WTC11 (cell line): ENCODE data around the gene KRT16.

Experiments
- CBFB ChIP-seq: sonication (generic); formaldehyde crosslinking; IDR thresholded peaks from 2 replicates; pipeline ENCODE4 v1.8.1; 2022; ENCODE audit warnings: mild to moderate bottlenecking, low read depth, missing genetic modification reagents
- ESRRA ChIP-seq: sonication (generic); formaldehyde crosslinking; IDR thresholded peaks from 2 replicates; pipeline ENCODE4 v1.8.1; 2022; ENCODE audit warnings: mild to moderate bottlenecking, missing genetic modification reagents, borderline replicate concordance
- TP53 ChIP-seq: sonication (generic); formaldehyde crosslinking; IDR thresholded peaks from 2 replicates; pipeline ENCODE4 v1.8.1; 2023; ENCODE audit warnings: mild to moderate bottlenecking, missing genetic modification reagents
- ZNF232 ChIP-seq: sonication (generic); formaldehyde crosslinking; IDR thresholded peaks from 2 replicates; pipeline ENCODE4 v1.8.0; 2022; ENCODE audit warnings: mild to moderate bottlenecking, missing genetic modification reagents
- ZNF671 ChIP-seq: fragments of 250-450 bp; sonication (Bioruptor Pico); IDR thresholded peaks from 2 replicates; pipeline ENCODE4 v1.8.0; 2021; ENCODE audit warnings: mild to moderate bottlenecking
- TF ChIP-seq, protein P1 (sequence below): sonication (generic); formaldehyde crosslinking; IDR thresholded peaks from 2 replicates; pipeline ENCODE4 v1.8.1; 2023; ENCODE audit warnings: mild to moderate bottlenecking, missing genetic modification reagents, moderate library complexity
- TF ChIP-seq, protein P2 (sequence below): sonication (generic); formaldehyde crosslinking; IDR thresholded peaks from 2 replicates; pipeline ENCODE4 v1.8.1; 2022; ENCODE audit warnings: low read depth, missing genetic modification reagents, borderline replicate concordance
- TF ChIP-seq, protein P3 (sequence below): fragments of 200-600 bp; IDR thresholded peaks from 2 replicates; pipeline ENCODE4 v1.8.0; 2022; ENCODE audit warnings: antibody characterized with exemption
- TF ChIP-seq, protein P4 (sequence below): sonication (generic); formaldehyde crosslinking; IDR thresholded peaks from 2 replicates; pipeline ENCODE4 v1.8.1; 2022; ENCODE audit warnings: mild to moderate bottlenecking, missing genetic modification reagents, moderate library complexity, borderline replicate concordance
- TF ChIP-seq, protein P5 (sequence below): sonication (generic); formaldehyde crosslinking; IDR thresholded peaks from 2 replicates; pipeline ENCODE4 v1.8.1; 2023; ENCODE audit warnings: mild to moderate bottlenecking, missing genetic modification reagents, borderline replicate concordance
- TF ChIP-seq, protein P6 (sequence below): fragments of 250-450 bp; sonication (Bioruptor Pico); IDR thresholded peaks from 2 replicates; pipeline ENCODE4 v2.1.2; 2022; ENCODE audit warnings: mild to moderate bottlenecking, moderate library complexity
- TF ChIP-seq, protein P7 (sequence below): sonication (generic); formaldehyde crosslinking; conservative IDR thresholded peaks from 2 replicates; pipeline ENCODE4 v1.8.1; 2022; ENCODE audit warnings: mild to moderate bottlenecking, missing genetic modification reagents

DNA sequence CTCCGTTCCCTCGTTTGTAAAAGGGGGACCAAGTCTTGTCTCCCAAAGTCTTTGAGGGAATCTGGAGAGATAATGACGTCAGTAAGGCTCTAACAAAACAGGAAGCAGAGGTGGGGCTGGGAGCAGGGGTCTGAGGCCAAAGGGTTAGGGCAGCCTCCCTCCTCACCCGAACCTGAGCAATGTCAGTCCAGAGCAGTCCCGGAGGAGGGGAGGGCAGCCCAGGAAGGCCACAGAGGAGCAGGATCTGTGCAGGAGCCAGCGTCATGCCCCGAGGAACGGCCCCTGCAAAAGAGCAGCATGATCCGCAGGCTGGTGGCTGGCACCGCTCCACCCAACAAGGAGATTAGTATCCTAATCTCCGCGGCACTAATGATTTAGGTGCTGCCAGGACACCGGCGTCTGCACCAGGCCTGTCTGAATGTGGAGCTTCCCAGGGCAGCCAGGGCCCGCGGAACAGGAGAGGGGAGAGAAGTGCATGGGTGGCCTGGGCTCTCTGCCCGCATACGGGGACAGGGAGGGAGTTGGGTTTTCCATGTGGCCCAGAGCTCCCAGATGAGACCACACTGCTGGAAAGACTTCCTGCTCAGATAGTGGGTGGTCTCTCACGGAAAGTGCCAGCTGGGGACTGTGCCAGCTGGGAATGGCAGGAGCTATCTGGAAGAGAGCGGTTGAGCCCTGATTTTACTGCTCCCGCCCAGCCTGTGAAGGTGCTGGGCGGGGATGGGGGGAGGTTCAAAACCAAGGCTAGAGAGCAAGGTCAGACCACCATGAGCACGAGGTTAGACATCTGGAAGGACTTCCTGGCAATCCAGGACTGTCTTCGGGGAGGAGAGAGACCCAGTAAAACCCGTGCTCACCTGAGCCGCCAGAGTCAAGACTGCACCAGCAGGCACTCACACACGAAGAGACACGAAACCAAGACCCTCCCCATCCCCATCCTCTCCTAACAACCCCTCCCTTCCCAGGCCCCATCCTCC, 22.8 kb upstream of the KRT16 start:
- TF ChIP-seq, protein P1, sequence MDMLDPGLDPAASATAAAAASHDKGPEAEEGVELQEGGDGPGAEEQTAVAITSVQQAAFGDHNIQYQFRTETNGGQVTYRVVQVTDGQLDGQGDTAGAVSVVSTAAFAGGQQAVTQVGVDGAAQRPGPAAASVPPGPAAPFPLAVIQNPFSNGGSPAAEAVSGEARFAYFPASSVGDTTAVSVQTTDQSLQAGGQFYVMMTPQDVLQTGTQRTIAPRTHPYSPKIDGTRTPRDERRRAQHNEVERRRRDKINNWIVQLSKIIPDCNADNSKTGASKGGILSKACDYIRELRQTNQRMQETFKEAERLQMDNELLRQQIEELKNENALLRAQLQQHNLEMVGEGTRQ (CRISPR knock-in tag): no peak
- no peak for TF ChIP-seq ESRRA (CRISPR knock-in tag)
- TF ChIP-seq, protein P2, sequence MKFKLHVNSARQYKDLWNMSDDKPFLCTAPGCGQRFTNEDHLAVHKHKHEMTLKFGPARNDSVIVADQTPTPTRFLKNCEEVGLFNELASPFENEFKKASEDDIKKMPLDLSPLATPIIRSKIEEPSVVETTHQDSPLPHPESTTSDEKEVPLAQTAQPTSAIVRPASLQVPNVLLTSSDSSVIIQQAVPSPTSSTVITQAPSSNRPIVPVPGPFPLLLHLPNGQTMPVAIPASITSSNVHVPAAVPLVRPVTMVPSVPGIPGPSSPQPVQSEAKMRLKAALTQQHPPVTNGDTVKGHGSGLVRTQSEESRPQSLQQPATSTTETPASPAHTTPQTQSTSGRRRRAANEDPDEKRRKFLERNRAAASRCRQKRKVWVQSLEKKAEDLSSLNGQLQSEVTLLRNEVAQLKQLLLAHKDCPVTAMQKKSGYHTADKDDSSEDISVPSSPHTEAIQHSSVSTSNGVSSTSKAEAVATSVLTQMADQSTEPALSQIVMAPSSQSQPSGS (CRISPR knock-in tag): no peak
- TF ChIP-seq, protein P3, sequence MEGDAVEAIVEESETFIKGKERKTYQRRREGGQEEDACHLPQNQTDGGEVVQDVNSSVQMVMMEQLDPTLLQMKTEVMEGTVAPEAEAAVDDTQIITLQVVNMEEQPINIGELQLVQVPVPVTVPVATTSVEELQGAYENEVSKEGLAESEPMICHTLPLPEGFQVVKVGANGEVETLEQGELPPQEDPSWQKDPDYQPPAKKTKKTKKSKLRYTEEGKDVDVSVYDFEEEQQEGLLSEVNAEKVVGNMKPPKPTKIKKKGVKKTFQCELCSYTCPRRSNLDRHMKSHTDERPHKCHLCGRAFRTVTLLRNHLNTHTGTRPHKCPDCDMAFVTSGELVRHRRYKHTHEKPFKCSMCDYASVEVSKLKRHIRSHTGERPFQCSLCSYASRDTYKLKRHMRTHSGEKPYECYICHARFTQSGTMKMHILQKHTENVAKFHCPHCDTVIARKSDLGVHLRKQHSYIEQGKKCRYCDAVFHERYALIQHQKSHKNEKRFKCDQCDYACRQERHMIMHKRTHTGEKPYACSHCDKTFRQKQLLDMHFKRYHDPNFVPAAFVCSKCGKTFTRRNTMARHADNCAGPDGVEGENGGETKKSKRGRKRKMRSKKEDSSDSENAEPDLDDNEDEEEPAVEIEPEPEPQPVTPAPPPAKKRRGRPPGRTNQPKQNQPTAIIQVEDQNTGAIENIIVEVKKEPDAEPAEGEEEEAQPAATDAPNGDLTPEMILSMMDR: no peak
- TF ChIP-seq ZNF232 (CRISPR knock-in tag): no peak
- TF ChIP-seq, protein P4, sequence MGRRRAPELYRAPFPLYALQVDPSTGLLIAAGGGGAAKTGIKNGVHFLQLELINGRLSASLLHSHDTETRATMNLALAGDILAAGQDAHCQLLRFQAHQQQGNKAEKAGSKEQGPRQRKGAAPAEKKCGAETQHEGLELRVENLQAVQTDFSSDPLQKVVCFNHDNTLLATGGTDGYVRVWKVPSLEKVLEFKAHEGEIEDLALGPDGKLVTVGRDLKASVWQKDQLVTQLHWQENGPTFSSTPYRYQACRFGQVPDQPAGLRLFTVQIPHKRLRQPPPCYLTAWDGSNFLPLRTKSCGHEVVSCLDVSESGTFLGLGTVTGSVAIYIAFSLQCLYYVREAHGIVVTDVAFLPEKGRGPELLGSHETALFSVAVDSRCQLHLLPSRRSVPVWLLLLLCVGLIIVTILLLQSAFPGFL: no peak
- TF ChIP-seq, protein P5, sequence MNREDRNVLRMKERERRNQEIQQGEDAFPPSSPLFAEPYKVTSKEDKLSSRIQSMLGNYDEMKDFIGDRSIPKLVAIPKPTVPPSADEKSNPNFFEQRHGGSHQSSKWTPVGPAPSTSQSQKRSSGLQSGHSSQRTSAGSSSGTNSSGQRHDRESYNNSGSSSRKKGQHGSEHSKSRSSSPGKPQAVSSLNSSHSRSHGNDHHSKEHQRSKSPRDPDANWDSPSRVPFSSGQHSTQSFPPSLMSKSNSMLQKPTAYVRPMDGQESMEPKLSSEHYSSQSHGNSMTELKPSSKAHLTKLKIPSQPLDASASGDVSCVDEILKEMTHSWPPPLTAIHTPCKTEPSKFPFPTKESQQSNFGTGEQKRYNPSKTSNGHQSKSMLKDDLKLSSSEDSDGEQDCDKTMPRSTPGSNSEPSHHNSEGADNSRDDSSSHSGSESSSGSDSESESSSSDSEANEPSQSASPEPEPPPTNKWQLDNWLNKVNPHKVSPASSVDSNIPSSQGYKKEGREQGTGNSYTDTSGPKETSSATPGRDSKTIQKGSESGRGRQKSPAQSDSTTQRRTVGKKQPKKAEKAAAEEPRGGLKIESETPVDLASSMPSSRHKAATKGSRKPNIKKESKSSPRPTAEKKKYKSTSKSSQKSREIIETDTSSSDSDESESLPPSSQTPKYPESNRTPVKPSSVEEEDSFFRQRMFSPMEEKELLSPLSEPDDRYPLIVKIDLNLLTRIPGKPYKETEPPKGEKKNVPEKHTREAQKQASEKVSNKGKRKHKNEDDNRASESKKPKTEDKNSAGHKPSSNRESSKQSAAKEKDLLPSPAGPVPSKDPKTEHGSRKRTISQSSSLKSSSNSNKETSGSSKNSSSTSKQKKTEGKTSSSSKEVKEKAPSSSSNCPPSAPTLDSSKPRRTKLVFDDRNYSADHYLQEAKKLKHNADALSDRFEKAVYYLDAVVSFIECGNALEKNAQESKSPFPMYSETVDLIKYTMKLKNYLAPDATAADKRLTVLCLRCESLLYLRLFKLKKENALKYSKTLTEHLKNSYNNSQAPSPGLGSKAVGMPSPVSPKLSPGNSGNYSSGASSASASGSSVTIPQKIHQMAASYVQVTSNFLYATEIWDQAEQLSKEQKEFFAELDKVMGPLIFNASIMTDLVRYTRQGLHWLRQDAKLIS (CRISPR knock-in tag): no peak
- TF ChIP-seq, protein P6, sequence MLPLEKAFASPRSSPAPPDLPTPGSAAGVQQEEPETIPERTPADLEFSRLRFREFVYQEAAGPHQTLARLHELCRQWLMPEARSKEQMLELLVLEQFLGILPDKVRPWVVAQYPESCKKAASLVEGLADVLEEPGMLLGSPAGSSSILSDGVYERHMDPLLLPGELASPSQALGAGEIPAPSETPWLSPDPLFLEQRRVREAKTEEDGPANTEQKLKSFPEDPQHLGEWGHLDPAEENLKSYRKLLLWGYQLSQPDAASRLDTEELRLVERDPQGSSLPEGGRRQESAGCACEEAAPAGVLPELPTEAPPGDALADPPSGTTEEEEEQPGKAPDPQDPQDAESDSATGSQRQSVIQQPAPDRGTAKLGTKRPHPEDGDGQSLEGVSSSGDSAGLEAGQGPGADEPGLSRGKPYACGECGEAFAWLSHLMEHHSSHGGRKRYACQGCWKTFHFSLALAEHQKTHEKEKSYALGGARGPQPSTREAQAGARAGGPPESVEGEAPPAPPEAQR (CRISPR knock-in tag): no peak
- TF ChIP-seq ZNF671 (CRISPR knock-in tag): no peak
- TF ChIP-seq CBFB (CRISPR knock-in tag): no peak
- TF ChIP-seq, protein P7, sequence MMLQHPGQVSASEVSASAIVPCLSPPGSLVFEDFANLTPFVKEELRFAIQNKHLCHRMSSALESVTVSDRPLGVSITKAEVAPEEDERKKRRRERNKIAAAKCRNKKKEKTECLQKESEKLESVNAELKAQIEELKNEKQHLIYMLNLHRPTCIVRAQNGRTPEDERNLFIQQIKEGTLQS: no peak
- no peak for TF ChIP-seq TP53 (CRISPR knock-in tag)
